ENCODE data around the gene KRT20. TPM values are rescaled to one million over a fixed set of nuclear protein-coding genes. Genes with fewer than 3 reads are reported as not detected.

Gene KRT20
- total RNA-seq, 2 experiments from 2014 or later, result not detected

DNA sequence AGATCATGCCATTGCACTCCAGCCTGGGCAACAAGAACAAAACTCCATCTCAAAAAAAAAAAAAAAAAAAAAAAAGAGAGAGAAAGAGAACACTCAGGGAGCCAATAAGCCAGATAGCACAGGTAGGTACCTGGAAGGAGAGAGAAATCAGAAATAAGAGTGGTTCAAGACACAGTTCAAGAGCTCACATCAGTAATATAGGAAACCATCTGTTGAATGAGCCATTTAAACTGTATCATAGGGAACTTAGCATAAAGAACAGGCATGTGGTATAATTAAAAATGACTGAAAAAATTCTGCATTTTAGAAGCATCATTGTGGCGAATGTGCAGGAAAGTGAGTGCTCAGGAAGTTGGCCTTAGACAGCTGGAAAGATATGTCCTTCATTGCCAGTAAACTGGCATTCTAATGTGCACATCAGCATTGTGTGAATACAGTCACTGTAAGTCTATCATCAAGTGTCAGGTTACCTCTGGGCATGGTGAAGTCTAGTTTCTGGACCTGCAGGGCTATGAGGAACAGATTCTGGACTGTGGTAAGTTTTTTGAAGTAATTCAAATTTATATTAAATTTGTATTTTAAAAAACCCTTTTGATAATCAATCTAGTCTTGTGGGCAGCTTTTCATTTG is 38.4 kb downstream of the KRT20 start:
- ATAC-seq (no peak), DNase-seq (no peak)
- H3K36me3 Mint-ChIP-seq (ENCODE audit: low read depth), result no peaks in the 10 kb centered on the region
- ChIA-PET CTCF (interaction anchor here (1.2 to 1.4 kb wide), 3 partner anchors 11 to 816 kb away, joined by 3 read pairs; no protein-coding TSS in a partner anchor), POLR2A (interaction anchor here (0.6 to 0.8 kb wide), 2 partner anchors 12 to 24 kb away, joined by 3 to 4 read pairs; partner anchors contain the start of gene KRT10)
- intact Hi-C loops (cut with micrococcal nuclease), result no loop called here
- no peak for TF ChIP-seq CTCF (IDR thresholded peaks at IDR 0.05)
- H3K4me1 Mint-ChIP-seq (ENCODE audit: low read depth), result no peaks in the 10 kb centered on the region
- peaks cover 28% of the 10 kb centered on the region for H3K27me3 Mint-ChIP-seq
- H3K9me3 Mint-ChIP-seq, result no peaks in the 10 kb centered on the region
- no peak overlapping the region for H3K4me3 Mint-ChIP-seq
- no peak overlapping the region for H3K27ac Mint-ChIP-seq

DNA sequence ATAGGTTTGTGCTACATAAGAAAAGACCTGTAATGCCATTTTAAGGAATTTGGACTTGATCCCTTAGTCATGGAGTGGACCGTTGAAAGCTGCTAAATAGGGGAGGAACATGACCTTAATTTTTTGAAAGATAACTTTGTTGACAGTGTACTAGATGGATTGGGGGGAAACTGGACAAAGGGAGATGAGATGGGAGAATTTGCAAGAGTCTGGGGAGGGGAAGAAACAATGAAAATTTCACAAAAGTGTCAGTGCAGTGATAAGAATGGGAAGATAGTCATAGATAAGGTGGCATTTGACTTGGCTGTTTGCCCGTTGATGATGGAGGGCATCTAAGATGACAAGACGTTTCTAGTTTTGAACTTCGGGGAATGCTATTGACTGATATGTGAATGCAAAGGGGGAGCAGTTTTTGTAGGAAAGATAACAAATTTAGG is 40.4 kb downstream of the KRT20 start:
- no peak for ATAC-seq
- no peaks in the 10 kb centered on the region for H3K9me3 Mint-ChIP-seq
- DNase-seq, result no peak
- H3K36me3 Mint-ChIP-seq (ENCODE audit: low read depth), result no peaks in the 10 kb centered on the region
- peaks cover 25% of the 10 kb centered on the region for H3K27me3 Mint-ChIP-seq
- no peak overlapping the region for H3K4me3 Mint-ChIP-seq
- CTCF ChIA-PET, result interaction anchor here (1.4 kb wide), 1 partner anchor 19 kb away, joined by 3 read pairs; no protein-coding TSS in a partner anchor
- POLR2A ChIA-PET, result no interaction called here
- intact Hi-C loops (cut with micrococcal nuclease), result no loop called here
- no peaks in the 10 kb centered on the region for H3K4me1 Mint-ChIP-seq (ENCODE audit: low read depth)
- TF ChIP-seq CTCF (IDR thresholded peaks at IDR 0.05), result no peak
- no peak overlapping the region for H3K27ac Mint-ChIP-seq

GRCh38 chr17:40843242-40843641 is 41.8 kb downstream of the KRT20 start:
- Mint-ChIP-seq H3K27ac (no peak overlapping the region), H3K27me3 (peaks cover 22% of the 10 kb centered on the region), H3K4me3 (no peak overlapping the region), H3K36me3 (ENCODE audit: low read depth) (no peaks in the 10 kb centered on the region), H3K9me3 (no peaks in the 10 kb centered on the region), H3K4me1 (ENCODE audit: low read depth) (no peaks in the 10 kb centered on the region)
- no peak for DNase-seq
- POLR2A ChIA-PET, result interaction anchor here (0.7 kb wide), 1 partner anchor 20 kb away, joined by 3 read pairs; no protein-coding TSS in a partner anchor
- ATAC-seq, result no peak
- intact Hi-C loops (cut with micrococcal nuclease), result no loop called here
- TF ChIP-seq CTCF (IDR thresholded peaks at IDR 0.05), result no peak
- CTCF ChIA-PET, result interaction anchor here (0.7 to 1.1 kb wide), 2 partner anchors 14 to 820 kb away, joined by 3 to 6 read pairs; no protein-coding TSS in a partner anchor

- ATAC-seq (no peak), DNase-seq (no peak)
- intact Hi-C loops (cut with micrococcal nuclease), result no loop called here
- H3K36me3 Mint-ChIP-seq (ENCODE audit: low read depth), result no peaks in the 10 kb centered on the region
- no peaks in the 10 kb centered on the region for H3K4me1 Mint-ChIP-seq (ENCODE audit: low read depth)
- no peaks in the 10 kb centered on the region for H3K9me3 Mint-ChIP-seq
- H3K27ac Mint-ChIP-seq, result no peak overlapping the region
- no peak overlapping the region for H3K4me3 Mint-ChIP-seq
- CTCF ChIA-PET, result no interaction called here
- H3K27me3 Mint-ChIP-seq, result peaks cover 20% of the 10 kb centered on the region
- TF ChIP-seq CTCF (IDR thresholded peaks at IDR 0.05), result no peak
- POLR2A ChIA-PET, result no interaction called here
Observed at GRCh38 chr17:40841246-40841645, 43.8 kb downstream of the KRT20 start.

DNA sequence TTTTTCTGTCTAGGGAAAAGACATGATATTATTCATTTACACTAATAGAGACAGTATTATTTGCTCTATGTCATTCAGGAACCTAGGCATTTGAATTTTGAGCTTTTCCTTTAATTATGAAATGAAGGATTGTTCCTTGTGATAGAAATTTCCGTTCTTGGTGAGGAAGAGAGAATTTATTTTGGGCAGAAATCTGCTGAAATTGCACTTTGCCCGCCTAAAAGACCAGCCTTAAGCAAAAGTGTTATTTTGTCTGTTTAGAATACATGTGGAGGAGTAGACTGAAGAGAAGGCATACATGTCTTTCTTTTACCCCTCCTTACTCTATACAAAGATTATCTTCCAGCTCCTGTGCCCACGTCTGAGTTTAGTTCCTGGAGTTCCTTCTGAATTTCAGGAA is 45.8 kb downstream of the KRT20 start:
- TF ChIP-seq CTCF (IDR thresholded peaks at IDR 0.05), result no peak
- intact Hi-C loops (cut with micrococcal nuclease), result no loop called here
- Mint-ChIP-seq H3K27ac (no peak overlapping the region), H3K27me3 (peaks cover 5% of the 10 kb centered on the region), H3K4me3 (no peak overlapping the region), H3K4me1 (ENCODE audit: low read depth) (no peaks in the 10 kb centered on the region), H3K36me3 (ENCODE audit: low read depth) (peaks cover 4% of the 10 kb centered on the region), H3K9me3 (no peaks in the 10 kb centered on the region)
- ChIA-PET CTCF (interaction anchor here (1.0 to 1.1 kb wide), 2 partner anchors 11 to 14 kb away, joined by 3 read pairs; no protein-coding TSS in a partner anchor), POLR2A (no interaction called here)
- ATAC-seq (no peak), DNase-seq (no peak)

Measured in activated CD8-positive, alpha-beta T cell treated with anti-CD3 and anti-CD28 coated beads for 36 hours (primary cell).